DOHH2 (cell line): ENCODE measurements around the gene TASP1.
"Not testable (repeated sequence)": the region's sequence is repeated elsewhere in the genome, so short reads cannot be mapped to it uniquely, and the experiment has no call there.

ENCODE experiments used
- H3F3A ChIP-seq: fragments of 200-600 bp; sonication (generic), shearing (Covaris generic); 2 replicates; pipeline ENCODE4 v1.6.0; 2016; ENCODE audit warnings: antibody characterized with exemption, mild to moderate bottlenecking; ENCODE audit not compliant: control insufficient read depth, insufficient read depth
- H3K27ac ChIP-seq: fragments of 200-600 bp; sonication (generic); 2 replicates; pipeline ENCODE4 v1.5.1; 2014; ENCODE audit warnings: low read depth, mild to moderate bottlenecking, low read length, moderate library complexity
- H3K27me3 ChIP-seq: fragments of 200-600 bp; sonication (generic); 2 replicates; pipeline ENCODE4 v1.6.1; 2014; ENCODE audit warnings: mild to moderate bottlenecking, low read length, mixed read lengths; ENCODE audit not compliant: control insufficient read depth
- H3K36me3 ChIP-seq: fragments of 200-600 bp; sonication (generic); 2 replicates; pipeline ENCODE4 v1.6.1; 2014; ENCODE audit warnings: mild to moderate bottlenecking, low read length, moderate library complexity, mixed read lengths; ENCODE audit not compliant: control insufficient read depth
- H3K4me1 ChIP-seq: fragments of 200-600 bp; sonication (generic); 2 replicates; pipeline ENCODE4 v1.6.1; 2014; ENCODE audit warnings: mild to moderate bottlenecking, low read length, mixed read lengths; ENCODE audit not compliant: control insufficient read depth
- H3K4me2 ChIP-seq: fragments of 200-600 bp; sonication (generic); 2 replicates; pipeline ENCODE4 v1.6.0; 2014; ENCODE audit warnings: mild to moderate bottlenecking, low read length, moderate library complexity
- H3K4me3 ChIP-seq: fragments of 200-600 bp; sonication (generic); 2 replicates; pipeline ENCODE4 v1.5.1; 2014; ENCODE audit warnings: mild to moderate bottlenecking, low read length, mixed read lengths
- H3K79me2 ChIP-seq: fragments of 200-600 bp; sonication (generic); 2 replicates; pipeline ENCODE4 v1.6.1; 2014; ENCODE audit warnings: mild to moderate bottlenecking, low read length, mixed read lengths; ENCODE audit not compliant: control insufficient read depth
- H3K9me2 ChIP-seq: fragments of 200-600 bp; sonication (generic); replicated peaks from 2 replicates; pipeline ENCODE4 v1.6.1; 2014; ENCODE audit warnings: mild to moderate bottlenecking, low read length, mixed read lengths; ENCODE audit not compliant: control insufficient read depth
- H3K9me3 ChIP-seq: fragments of 200-600 bp; sonication (generic); 2 replicates; pipeline ENCODE4 v1.6.1; 2014; ENCODE audit warnings: antibody characterized with exemption, low read length, mixed read lengths; ENCODE audit not compliant: control insufficient read depth, insufficient read depth
- H4K20me1 ChIP-seq: fragments of 200-600 bp; sonication (generic); 2 replicates; pipeline ENCODE4 v1.6.0; 2014; ENCODE audit warnings: low read depth, mild to moderate bottlenecking, antibody characterized with exemption, low read length, moderate library complexity; ENCODE audit not compliant: control insufficient read depth, insufficient read depth
- CTCF ChIP-seq: fragments of 200-600 bp; sonication (generic); IDR thresholded peaks from one replicate; pipeline ENCODE4 v1.5.1; 2014; ENCODE audit warnings: antibody characterized with exemption, mild to moderate bottlenecking, low read depth, low read length; ENCODE audit not compliant: poor library complexity, severe bottlenecking
- EZH2phosphoT487 ChIP-seq: fragments of 200-600 bp; sonication (generic); IDR thresholded peaks from 2 replicates; pipeline ENCODE4 v1.6.1; 2017; ENCODE audit warnings: borderline replicate concordance, mild to moderate bottlenecking, antibody characterized with exemption, low read length, moderate library complexity, mixed read lengths

Gene TASP1

GRCh38 chr20:13608066-13608465, 30.7 kb downstream of the TASP1 start:
- H3K4me3 ChIP-seq, result no peak overlapping the region
- H3K9me3 ChIP-seq, result no peaks in the 10 kb centered on the region
- TF ChIP-seq CTCF, result no peak
- no peak for TF ChIP-seq EZH2phosphoT487
- 0 out of 2 replicates have a peak, but pooled peaks cover 3% of the 10 kb centered on the region for H3F3A ChIP-seq
- H3K27me3 ChIP-seq, result no peaks in the 10 kb centered on the region
- H3K36me3 ChIP-seq, result 0 out of 2 replicates have a peak, but pooled peaks cover 3% of the 10 kb centered on the region
- H3K9me2 ChIP-seq, result no peaks in the 10 kb centered on the region
- H3K4me1 ChIP-seq, result no peaks in the 10 kb centered on the region
- H3K27ac ChIP-seq, result no peak overlapping the region
- no peaks in the 10 kb centered on the region for H3K79me2 ChIP-seq
- no peaks in the 10 kb centered on the region for H4K20me1 ChIP-seq
- no peak overlapping the region for H3K4me2 ChIP-seq

GRCh38 chr20:13593423-13593822, 45.3 kb downstream of the TASP1 start:
- not testable (repeated sequence) for H3K4me1 ChIP-seq, H3K79me2 ChIP-seq, H3K27me3 ChIP-seq, H3K9me3 ChIP-seq, H3K9me2 ChIP-seq, H4K20me1 ChIP-seq, H3K4me3 ChIP-seq, H3K27ac ChIP-seq, H3K36me3 ChIP-seq, H3F3A ChIP-seq, H3K4me2 ChIP-seq

- Histone ChIP-seq H3K27ac (no peak overlapping the region), H3K27me3 (no peaks in the 10 kb centered on the region), H3K4me2 (no peak overlapping the region), H3F3A (no peaks in the 10 kb centered on the region), H3K4me1 (no peaks in the 10 kb centered on the region), H3K4me3 (no peak overlapping the region), H4K20me1 (no peaks in the 10 kb centered on the region), H3K9me2 (no peaks in the 10 kb centered on the region), H3K36me3 (no peaks in the 10 kb centered on the region), H3K79me2 (no peaks in the 10 kb centered on the region), H3K9me3 (no peaks in the 10 kb centered on the region)
- TF ChIP-seq CTCF (no peak), EZH2phosphoT487 (no peak)
Observed at GRCh38 chr20:13588049-13588448, 50.7 kb downstream of the TASP1 start.

- no peak overlapping the region for H3K4me2 ChIP-seq
- H3K4me3 ChIP-seq, result no peak overlapping the region
- no peaks in the 10 kb centered on the region for H3F3A ChIP-seq
- no peaks in the 10 kb centered on the region for H3K4me1 ChIP-seq
- no peaks in the 10 kb centered on the region for H4K20me1 ChIP-seq
- H3K9me3 ChIP-seq, result no peaks in the 10 kb centered on the region
- H3K9me2 ChIP-seq, result no peaks in the 10 kb centered on the region
- H3K79me2 ChIP-seq, result no peaks in the 10 kb centered on the region
- TF ChIP-seq CTCF (no peak), EZH2phosphoT487 (no peak)
- no peaks in the 10 kb centered on the region for H3K36me3 ChIP-seq
- H3K27ac ChIP-seq, result no peak overlapping the region
- no peaks in the 10 kb centered on the region for H3K27me3 ChIP-seq
Observed at GRCh38 chr20:13587370-13587769, 51.4 kb downstream of the TASP1 start.
